Muscle of arm (tissue), 12 donors: ENCODE results near the gene CUTC. TPM values are rescaled to one million over a fixed set of nuclear protein-coding genes. Genes with fewer than 3 reads are reported as not detected.

ENCODE experiments used
- DNase-seq: peaks from one replicate; pipeline ENCODE4 v3.0.0-alpha.2; 2013
- polyA plus RNA-seq, 12 donors: library from polyadenylated mRNA; unstranded; fragments of 120-200 nt; gene quantifications; one replicate each; pipeline ENCODE4 v1.2.1, GENCODE V29; 2013; ENCODE audit not compliant: insufficient read length in 12 of 12

The CUTC gene
- polyA plus RNA-seq, 12 donors: 15.5 to 24.5 (median 21.5) TPM; not detected in 1

DNA sequence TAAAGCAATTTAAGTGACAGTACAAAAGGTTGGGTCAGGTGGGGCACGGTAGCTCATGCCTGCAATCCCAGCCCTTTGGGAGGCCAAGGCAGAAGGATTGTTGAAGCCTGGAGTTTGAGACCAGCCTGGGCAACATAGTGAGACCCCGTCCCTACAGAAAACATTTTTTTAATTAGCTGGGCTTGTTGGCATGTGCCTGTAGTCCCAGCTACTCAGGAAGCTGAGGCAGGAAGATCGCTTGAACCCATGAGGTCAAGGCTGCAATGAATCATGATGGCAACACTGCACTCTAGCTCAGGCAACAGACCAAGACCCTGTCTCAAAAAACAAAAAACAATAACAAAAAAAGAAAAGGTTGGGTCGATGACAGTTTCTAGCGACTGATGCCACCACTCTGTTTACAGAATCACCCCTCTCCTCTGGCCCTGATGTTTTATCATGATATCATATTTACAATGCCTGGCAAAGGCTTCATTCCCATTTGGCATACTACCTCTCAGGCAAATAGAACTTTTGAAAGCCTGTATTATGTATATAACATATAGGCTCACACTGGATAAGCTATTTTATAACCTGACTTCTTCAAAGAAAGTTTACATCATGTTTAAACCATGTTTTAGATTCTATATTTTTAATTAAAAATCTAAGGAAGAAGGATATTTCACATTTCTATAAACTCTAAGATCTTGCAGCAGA is 49.8 kb downstream of the CUTC start:
- no peak for DNase-seq

- no peak for DNase-seq
Observed at GRCh38 chr10:99782447-99783286, 50.6 kb downstream of the CUTC start, which contains the start of gene ABCC2. TSS of gene ABCC2 (plus strand) at chr10:99782640. CDS start at chr10:99782845, 205 bp downstream.

DNA sequence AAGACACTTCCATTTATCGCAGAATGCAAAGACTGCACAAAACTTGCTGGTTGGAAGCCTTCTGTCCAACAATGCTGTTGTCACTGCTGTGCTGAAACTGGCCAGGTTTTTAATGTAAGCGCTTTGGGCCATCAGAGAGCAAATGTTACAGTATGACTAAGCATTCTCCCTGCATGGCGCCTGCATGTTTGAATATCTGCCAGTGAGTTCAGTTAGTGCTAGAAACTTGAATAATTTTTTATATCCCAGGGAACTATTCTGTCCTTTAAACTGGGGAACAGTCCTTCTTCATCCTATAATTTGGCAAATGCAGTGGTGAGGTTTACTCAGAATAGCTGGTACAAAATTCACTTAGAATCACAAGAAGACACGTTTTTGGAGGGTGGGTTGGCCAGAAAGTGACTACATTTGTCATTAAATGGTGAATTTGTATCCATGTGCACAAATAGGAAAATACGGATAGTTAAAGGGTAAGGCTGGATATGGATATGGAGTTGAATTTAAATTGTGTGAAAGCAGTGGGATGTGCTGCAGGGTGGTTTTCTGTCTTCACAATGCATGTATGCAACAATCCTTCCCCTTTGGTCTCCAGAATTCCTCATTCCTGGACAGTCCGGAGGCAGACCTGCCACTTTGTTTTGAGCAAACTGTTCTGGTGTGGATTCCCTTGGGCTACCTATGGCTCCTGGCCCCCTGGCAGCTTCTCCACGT is 52.1 kb downstream of the CUTC start:
- peak; percentile 2 for DNase-seq

DNA sequence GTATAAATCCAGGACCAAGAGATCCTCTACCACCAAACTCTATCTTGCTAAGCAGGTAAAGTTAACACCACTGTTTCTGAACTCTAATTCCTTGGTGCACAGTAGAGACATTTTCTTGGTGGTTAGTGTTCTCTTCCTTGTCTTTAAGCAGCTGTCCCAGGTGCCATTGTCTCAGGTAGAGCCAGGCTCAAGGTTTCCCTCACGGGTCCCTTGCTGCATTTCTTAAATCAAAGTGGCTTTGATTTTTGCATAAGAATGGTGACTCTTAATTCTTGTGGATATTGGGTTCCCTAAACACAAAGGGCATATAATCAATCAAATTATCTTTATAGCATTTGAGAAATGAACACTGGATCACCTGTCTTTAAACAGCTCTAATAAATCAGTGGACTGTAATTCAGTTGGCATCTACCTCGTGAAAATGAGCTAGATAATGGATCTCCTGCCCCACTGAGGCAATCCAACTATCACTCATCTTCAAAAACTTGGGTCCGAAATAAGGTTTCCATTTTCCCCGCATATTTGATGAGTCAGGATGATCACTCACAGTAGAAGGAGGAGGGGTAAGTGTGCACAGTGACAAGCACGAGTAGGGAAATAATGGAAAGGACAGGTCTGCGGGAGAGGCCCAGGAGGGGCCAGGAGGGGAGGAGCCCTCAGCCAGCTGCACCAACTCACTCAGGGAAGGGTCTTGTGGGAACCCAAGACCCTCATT is 52.9 kb downstream of the CUTC start:
- no peak for DNase-seq

GRCh38 chr10:99785646-99786045 is 53.6 kb downstream of the CUTC start:
- DNase-seq: no peak

DNA sequence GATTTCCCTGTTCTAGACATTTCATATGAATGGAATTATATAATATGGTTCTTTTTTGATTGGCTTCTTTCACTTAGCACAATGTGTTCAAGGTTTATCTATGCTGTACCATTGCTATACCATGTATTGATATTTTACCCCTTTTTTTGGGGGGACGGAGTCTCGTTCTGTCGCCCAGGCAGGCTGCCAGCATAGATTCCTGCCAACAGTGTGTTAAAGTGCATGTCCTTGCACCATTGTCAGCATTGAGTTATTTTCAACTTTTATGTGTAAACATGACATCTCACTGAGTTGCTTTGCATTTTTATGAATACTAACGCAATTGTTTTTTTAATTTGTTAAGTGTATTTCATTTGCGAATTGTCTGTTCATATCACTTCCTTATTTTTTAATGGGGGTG is 55.3 kb downstream of the CUTC start:
- DNase-seq: no peak

DNA sequence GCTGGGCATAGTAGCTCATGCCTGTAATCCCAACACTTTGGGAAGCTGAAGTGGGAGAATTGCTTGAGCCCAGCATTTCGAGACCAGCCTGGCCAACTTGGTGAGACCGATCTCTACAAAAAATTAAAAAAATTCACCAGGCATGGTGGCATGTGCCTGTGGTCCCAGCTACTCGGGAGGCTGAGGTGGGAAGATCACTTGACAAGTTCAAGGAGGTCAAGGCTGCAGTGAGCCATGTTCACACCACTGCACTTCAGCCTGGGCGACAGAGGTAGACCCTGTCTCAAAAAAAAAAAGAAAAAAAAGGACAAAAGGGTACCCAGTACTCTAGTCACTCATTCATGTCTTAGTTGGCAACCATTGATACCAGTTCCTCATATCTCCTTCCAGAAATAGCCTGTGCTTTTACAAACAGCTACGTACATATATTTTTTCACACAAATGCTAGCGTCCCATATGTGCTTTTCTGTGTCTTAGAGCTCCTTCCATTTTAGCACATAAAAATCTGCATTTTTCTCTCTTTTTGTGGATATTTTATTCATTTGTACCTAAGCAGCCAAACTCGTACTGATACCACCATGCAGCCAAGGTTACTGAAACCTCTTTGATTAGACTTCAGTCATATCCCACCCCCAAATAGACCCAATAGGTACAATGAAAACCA is 55.9 kb downstream of the CUTC start:
- DNase-seq: no peak

DNA sequence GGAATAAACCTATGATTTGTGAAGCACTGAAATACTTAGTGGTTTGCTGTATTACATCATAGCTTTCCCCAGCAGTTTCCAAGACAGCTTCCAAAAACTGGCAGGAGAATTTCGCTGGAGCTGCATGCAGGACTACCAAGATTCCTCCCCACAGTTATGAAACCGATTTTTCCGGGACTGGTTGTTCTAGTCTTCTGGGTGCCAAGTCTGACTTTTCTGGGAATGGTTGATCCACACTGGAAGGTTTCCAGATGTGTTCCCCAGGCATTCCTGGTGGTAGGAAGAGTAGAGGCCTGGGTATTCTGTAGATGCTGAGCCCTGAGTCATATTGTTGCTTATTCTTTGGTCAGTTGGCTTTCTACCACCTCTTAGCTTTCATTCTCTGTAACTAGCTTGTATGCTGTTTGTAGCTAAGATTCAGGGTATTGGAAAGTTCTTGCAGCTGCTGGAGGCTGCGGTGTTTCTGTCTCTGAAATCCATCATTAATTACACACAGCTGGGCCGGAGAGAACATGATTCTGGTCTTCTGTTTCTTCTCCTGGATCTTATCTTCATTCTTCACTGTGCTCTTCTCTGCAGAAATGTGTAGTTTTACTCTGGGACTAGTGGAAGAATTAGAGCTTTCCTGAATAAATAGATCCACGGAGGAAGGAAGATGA is 56.7 kb downstream of the CUTC start:
- peak; percentile 73 for DNase-seq

DNA sequence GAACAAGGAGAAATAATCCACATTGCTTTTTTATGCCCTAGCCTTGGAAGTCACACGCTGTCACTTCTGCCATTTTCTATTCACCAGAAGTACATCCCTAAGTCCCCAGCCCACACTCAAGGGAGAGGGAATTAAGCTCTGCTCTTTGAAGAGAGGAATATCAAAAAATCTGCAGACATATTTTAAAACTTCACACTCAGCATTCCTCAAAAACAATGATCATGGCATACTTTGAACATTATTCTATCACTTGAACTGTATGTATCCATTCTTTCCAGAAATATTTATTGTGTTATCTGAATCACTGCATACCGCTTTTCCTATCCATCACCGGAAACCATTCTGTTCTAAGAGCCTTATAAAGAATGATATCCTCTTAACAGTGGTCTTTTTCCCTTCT is 59.8 kb downstream of the CUTC start:
- DNase-seq: no peak

DNA sequence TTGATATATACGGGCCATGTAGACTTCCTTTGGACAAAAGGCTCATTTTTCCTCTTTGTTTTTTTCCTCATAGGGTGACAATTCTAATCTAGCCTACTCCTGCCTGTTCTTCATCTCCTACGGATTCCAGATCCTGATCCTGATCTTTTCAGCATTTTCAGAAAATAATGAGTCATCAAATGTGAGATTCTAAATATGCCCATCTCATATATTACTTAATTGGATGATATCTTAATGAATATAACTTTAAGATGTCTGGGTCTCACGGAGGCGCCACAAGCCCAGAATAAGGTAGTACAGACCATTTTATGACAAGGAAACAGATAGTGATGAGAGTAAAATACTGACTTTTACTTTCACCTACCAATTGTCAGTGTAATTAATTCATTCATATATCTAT is 61.8 kb downstream of the CUTC start:
- DNase-seq: no peak

- no peak for DNase-seq
Observed at GRCh38 chr10:99796928-99797327, 64.9 kb downstream of the CUTC start.

DNA sequence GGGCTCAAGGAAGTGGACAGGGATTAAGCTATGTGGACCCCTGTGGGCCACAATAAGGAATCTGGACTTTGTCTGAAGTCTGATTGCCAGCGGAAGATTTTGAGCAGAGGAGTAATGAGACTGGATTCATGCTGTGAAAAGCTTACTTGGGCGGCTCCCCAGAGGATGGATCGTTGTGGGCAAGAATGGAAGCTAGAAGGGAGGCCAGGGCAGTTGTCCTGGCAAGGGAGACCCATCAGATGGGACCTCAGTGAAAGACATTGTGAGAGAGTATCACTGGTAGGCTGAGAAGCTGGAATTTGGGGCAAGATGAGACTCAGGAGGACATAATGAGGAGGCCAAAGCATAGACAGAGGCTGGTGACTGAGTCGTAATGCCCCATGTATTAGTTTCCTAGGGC is 66.0 kb downstream of the CUTC start:
- no peak for DNase-seq

- no peak for DNase-seq
Observed at GRCh38 chr10:99798920-99799319, 66.9 kb downstream of the CUTC start.

- DNase-seq: no peak
Observed at GRCh38 chr10:99799613-99800012, 67.6 kb downstream of the CUTC start.

- DNase-seq: no peak
Observed at GRCh38 chr10:99804471-99804870, 72.4 kb downstream of the CUTC start.

- no peak for DNase-seq
Observed at GRCh38 chr10:99805190-99805589, 73.2 kb downstream of the CUTC start.
